GM12801 (cell line): ENCODE measurements around the gene FBXW8.

Experiments
- CTCF ChIP-seq: IDR thresholded peaks from one replicate; pipeline ENCODE4 v1.5.1; 2011; ENCODE audit warnings: control low read depth; ENCODE audit not compliant: insufficient read length; ENCODE audit errors: extremely low read depth

Gene FBXW8

GRCh38 chr12:117024961-117025480, 114.3 kb downstream of the FBXW8 start:
- no peak for TF ChIP-seq CTCF

DNA sequence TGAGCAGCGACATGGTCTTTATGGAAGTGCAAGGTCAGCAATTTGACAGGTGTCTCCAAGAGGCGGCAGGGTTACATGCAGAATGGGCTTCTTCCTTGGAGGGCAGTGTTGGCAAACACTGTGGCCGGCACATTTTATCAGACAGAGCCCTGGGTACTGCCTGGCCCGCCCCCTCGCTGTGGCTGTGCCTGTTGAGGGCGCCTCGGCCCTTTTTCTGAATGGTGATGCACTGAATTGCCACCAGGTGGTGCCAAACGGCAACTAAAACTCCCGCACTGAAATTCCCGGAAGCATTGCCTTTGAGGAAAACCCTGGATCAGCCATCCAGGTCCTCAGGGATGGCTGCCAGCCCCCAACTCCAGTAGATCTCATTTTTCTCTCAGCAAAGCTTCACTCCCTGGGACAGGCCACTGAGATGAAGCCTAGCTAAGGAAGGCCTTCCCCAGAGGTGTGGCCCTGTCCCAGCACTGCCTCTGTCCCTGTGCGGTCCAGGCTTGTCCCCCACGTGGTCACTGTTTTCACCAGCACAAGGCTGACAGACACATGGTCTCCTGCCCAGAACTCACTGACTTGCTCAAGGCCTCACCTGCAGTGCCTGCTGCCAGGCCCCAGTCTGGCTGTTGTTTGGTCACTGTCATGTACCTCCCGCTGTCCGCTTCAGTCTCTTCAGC, 114.9 kb downstream of the FBXW8 start:
- peak; percentile 39 for TF ChIP-seq CTCF

DNA sequence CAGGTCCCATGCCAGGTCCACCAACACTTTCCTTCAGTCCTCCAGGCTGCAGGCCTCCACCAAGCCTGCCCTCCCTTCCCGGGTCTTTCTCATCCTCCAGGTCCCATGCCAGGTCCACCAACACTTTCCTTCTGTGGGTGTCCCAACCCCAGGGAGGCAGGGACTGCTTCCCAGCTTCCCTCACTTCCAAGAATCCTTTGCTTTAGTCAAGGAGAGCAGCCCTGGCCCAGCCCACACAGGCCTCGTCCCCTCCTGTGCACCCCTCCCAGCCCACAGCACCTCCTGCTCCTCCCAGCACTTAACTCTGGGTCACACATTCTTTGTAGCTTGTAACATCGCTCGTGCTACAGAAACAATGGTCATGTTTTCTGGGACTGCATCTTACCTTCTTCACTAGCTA, 115.6 kb downstream of the FBXW8 start:
- no peak for TF ChIP-seq CTCF

GRCh38 chr12:117026921-117027250, 116.1 kb downstream of the FBXW8 start:
- no peak for TF ChIP-seq CTCF

GRCh38 chr12:117027251-117028086, 116.7 kb downstream of the FBXW8 start:
- TF ChIP-seq CTCF: no peak

DNA sequence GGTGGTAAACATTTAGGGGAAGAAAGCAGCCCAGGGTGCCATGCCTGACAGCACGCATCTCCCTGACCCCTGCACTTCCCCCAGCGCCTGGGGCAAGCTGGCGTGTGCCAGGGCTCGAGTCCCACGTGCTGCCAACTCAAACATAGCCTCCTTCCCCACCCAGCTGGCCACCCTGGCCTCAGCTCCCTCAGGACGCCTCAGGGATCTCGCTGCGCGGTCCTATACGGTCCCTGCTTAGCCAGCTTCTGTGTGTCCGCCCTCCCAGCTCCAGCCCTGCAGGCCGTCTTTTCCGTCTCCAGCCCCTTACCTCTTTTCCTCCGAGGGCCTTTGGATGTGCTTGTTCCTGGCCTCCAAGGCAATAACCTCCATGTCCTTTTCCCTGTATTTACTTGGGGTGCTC, 117.5 kb downstream of the FBXW8 start:
- TF ChIP-seq CTCF: no peak

DNA sequence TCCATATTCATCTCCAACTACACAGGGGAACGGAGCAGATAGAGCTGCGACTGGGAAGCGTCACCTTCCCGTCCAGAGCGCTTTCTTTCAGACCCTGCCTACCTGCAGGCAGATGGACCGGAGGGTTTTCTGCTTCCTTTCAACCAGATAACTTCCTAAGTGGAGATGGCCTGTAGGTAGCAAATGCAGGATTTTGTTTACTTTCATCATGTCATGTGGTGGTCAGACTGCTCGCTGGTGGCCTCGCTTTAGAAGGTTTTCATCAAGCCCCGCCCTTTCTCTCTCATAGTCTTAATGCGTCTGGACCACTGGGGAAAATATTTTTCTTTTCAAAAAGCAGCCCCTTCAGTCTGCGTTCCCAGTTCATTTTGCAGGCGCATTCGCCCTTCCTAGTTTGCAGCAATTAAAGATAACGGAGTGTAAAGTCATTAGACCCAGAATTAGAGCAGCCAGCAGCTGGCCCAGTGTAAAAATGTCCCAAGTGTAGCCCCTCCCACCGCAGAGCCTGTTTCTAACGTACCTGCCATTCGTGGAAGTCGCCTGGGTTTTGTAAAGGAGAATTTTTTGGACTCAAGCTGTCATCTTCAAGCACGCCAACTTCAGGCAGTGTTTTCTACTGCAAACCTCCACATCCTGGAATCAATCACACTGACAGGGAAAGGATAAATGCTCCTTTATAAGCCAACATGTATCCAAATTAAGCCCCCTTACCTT, 119.6 kb downstream of the FBXW8 start:
- TF ChIP-seq CTCF: no peak
